HG02970 (cell line): ENCODE results near the gene FLYWCH1.

Source experiments
- ATAC-seq: cut with Tn5 transposase; IDR thresholded peaks from one replicate; pipeline ENCODE4 v1.9.1; 2021; ENCODE audit warnings: mild to moderate bottlenecking, moderate library complexity, moderate number of reproducible peaks; ENCODE audit not compliant: unreplicated experiment, low FRiP score

Gene FLYWCH1

GRCh38 chr16:2966808-2967191, 55.1 kb downstream of the FLYWCH1 start:
- ATAC-seq = no peak

DNA sequence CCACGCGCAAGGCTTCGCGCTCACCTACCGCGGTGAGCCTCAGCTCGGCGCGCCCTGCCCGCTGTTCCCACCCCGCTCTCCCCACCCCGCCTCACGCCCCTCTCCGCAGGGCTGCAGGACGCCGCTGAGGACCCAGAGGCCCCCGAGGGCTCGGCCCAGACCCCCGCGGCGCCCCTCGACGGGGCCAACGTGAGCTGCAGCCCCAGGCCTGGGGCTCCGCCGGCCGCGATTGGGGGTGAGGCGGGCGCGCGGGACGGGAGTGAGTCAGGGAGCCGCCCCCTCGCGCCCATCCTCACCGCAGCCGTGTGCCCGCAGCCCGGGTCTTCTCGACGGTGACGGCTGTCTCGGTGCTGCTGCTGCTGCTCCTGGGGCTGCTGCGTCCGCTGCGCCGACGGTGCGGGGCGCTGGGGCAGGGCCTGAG, 55.5 kb downstream of the FLYWCH1 start:
- no peak for ATAC-seq

DNA sequence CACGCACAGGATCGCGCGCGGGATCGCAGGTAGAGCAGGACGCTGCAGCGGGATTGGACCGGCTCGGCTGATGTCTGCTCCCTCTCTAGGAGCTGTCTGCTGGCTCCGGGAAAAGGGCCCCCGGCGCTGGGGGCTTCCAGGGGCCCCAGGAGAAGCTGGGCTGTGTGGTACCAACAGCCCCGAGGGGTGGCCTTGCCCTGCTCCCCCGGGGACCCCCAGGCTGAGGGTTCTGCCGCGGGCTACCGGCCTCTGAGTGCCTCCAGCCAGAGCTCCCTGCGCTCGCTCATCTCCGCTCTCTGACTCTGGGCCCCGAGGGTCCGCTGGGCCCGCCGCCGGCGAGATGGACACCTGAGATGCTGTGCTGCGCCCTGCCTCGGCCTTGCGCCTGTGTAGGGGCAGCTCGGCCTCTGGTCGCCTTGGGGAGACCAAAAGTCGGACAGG, 56.0 kb downstream of the FLYWCH1 start:
- ATAC-seq = no peak

GRCh38 chr16:2968368-2968737, 56.6 kb downstream of the FLYWCH1 start:
- no peak for ATAC-seq

DNA sequence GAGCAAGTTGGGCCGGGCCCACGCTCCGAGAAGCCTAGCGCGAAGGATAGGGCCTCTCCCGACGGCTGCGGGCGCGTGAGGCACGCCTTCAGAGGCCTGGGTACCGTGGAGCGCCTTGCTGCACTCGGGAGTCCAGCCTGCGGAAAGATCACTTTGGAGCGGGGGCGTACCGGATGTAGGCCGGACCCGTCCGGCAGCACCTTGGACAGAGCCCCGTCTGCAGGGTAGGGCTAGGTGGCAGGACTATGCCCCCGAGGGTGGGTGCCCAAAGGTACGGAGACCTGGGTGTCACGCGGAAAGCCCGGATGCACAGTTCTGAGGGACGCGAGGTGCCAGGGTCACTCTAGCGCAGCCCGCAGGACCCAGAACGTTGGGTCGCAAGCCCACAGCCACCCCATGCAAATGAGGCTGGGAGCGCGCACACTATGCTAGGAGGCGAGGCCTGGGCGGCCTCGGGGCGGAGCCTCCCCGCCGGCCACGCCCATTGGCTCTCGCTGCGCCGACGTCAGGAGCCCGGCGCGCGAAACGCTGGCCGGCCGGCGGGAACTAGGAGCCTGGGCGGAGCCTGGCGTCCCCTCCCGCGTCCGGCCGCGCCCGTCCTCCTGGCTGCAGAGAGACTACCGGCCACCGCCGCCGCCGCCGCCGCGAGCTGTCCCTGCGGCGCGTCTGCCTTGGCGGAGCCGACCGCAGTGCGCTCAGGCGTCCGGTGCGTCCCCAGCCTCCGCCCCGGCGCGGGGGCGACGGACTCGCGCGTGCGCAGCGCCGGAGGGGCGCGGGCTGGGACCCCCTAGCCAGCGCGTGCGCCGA, 57.2 kb downstream of the FLYWCH1 start, which contains the start of gene PAQR4:
Gene PAQR4 (plus strand): TSS at position 611 of the 807 bp plus-strand sequence. CDS start 327 bp downstream, outside the sequence.
- peak; percentile 63 for ATAC-seq

DNA sequence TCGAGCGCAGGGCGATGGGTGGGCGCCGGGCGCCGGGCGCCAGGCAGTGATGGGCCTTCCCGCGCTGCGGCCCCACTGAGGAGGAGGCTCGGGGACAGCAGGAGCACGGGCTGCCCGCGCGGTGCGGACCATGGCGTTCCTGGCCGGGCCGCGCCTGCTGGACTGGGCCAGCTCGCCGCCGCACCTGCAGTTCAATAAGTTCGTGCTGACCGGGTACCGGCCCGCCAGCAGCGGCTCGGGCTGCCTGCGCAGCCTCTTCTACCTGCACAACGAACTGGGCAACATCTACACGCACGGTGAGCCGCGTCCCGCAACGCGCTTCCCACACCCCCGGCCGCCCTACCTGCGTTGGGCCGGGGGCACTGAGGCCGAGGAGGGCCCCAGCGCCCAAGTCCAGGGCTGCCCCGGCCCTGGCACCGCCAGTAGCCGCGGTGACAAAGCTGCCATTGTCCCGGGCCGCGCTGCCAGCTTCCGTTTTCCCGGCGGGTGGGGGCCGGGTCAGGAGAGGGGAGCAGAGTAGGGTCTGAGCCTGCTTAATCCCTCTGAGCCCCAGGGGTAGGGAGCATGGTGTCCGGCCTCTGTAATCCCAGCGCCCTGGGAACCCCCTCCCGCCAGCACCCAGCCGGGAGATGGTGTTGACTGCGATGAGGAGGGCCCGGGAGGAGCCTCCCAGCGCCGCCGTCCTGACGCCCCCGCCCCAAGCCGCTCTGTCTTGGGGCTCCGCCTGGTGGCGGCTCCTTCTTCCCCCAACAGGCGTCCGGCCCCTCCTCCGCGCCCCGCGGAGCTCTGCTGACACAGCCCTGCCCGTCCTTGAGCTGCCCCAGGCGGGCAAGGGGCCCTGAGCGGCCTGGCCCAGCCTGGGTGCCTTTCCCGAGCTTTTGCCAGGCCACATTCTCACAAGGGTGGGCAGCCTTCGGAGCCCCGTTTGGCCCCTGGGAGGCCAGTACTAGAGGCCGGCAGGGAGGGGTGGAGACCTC, 58.1 kb downstream of the FLYWCH1 start:
- ATAC-seq = peak; percentile 33

DNA sequence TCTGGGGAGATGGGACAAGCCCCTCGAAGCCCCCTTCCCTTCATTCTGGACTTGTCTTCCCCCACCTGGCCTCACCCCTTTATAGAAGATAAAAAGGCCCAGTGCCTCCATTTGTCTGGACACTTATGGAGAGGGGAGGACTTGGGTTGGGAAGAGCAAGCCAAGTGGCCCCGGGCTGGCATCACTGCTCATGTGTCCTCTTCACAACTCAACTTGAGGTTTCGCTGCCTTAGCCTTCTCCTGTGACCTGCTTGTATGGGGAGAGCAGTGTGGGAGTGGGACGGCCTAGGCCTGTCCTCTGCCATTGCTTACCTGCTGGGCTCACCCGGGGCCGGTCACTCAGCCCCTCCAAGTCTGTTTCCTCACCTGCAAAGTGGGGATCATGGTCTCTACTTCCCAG, 58.8 kb downstream of the FLYWCH1 start:
- ATAC-seq = no peak

DNA sequence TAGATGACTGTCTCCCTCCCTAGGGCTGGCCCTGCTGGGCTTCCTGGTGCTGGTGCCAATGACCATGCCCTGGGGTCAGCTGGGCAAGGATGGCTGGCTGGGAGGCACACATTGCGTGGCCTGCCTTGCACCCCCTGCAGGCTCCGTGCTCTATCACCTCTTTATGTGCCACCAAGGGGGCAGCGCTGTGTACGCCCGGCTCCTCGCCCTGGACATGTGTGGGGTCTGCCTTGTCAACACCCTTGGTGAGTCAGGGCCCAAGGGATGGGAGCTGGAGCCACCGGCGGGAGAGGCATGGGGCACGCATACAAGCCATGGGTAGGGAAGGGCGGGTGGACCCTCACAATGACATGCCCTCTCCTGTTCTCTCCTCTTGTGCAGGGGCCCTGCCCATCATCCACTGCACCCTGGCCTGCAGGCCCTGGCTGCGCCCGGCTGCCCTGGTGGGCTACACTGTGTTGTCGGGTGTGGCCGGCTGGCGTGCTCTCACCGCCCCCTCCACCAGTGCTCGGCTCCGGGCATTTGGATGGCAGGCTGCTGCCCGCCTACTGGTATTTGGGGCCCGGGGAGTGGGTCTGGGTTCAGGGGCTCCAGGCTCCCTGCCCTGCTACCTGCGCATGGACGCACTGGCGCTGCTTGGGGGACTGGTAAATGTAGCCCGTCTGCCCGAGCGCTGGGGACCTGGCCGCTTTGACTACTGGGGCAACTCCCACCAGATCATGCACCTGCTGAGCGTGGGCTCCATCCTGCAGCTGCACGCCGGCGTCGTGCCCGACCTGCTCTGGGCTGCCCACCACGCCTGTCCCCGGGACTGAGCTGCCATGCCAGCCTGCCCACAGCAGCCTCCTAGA, 59.6 kb downstream of the FLYWCH1 start:
- ATAC-seq = no peak

GRCh38 chr16:2971985-2972784, 60.5 kb downstream of the FLYWCH1 start:
- ATAC-seq = no peak

DNA sequence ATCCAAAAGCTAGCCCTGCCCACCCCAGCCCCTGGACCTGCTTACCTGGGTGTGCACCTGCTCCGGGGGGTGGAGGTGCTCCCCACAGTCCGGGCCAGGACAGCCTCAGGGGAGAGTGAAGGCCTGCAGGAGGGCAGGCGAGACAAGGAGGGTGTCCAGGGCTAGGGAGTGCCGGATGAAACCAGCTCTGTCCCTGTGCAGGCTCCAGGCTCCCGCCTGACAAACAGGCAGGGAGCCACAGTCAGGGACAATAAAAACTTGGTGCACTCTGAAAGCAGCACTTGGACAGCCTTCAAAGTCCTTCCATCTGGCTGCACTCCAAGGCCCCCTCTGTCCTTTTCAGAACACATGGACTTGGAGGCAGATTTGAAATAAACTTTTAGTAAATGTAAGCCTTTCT, 61.4 kb downstream of the FLYWCH1 start:
- no peak for ATAC-seq

GRCh38 chr16:2973605-2974318, 62.0 kb downstream of the FLYWCH1 start:
- no peak for ATAC-seq

DNA sequence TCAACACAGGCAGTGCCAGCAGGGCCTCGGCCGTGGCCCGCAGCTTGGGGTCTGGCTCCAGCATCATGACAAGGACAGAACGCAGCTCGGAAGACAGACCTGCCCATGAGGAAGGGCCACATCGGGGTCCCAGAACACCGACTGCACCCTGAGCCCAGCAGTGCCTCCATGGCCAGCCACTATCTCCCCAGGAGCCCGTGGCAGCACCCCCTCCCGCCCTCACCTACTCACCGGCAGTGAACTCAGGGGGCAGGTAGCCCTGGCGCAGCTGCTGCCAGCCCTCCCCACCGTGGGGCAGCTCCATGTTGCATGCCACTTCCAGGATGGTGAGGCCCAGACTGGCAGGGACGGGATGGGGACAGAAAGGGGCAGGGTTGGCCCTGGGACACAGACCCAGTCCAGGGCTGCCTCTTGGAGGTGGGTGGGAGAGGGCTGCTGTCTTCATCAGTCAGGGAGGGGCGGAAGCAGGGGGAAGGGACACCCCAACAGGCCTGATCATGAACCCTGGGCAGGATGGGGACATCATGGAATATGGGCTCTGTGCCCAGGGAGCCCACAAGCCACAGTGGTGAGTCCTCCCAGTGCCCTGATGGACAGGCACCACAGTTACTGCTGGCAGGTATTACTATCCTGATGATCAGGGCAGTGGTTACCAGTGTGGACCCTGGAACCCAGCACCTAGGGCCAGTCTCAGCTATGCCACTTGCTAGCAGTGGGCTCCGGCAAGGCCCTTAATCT, 62.8 kb downstream of the FLYWCH1 start:
- ATAC-seq = no peak

- no peak for ATAC-seq
Measured at GRCh38 chr16:2975161-2975795, 63.5 kb downstream of the FLYWCH1 start.

- ATAC-seq = no peak
Measured at GRCh38 chr16:2976201-2976600, 64.5 kb downstream of the FLYWCH1 start.

- ATAC-seq = no peak
Measured at GRCh38 chr16:2976673-2977072, 64.9 kb downstream of the FLYWCH1 start.

DNA sequence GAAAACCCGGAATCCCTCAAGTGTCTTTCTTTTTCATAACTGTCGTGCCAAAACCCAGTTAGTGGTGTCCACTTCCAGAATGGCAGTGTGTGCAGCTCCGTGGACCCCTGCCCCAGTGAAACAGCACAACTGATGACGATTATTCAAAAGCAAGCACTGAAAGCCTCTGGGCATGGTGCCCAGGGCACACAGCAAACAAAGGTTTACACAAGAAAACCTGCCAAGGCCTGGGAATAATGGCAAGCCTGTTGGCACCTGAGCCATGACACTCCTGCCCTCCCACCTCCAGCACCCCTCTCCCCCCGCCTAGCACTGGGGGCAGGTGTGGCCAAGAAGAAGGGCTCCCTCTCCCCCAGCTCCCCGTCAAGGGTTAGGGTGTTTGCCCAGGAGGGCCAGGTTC, 65.7 kb downstream of the FLYWCH1 start:
- ATAC-seq = no peak

DNA sequence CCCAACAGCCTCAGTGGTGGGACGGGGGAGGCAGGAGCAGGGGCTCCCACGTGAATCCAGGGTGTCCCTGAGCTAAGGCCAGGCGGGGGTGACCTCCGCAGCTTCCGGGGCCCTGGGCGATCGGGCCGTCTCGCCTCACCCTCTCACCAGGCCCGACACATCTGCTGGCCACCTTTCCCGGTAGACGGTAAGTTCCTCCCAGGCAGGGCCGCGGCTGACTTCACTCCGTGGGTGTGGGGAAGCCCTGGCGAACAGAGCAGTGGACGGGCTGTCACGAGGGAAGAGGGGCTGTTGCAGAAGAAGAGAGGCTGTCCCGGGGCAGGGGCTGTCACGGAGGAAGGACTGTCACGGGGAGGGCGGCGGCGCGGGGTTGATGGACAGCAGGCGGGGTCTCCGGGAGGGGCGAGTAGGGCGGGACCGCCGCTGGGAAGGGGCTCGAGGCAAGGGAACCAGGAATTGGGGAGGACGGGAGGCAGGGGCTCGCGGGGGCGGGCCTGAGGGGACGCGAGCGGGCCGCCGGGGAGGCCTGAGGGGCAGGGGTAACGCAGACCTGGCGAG, 68.0 kb downstream of the FLYWCH1 start:
- ATAC-seq = no peak
